MM.1S (cell line): ENCODE data around the gene PARD3.

Experiments used
- CTCF ChIP-seq: fragments of 300-600 bp; sonication (generic); IDR thresholded peaks from 2 replicates; pipeline ENCODE4 v1.5.1; 2016; ENCODE audit warnings: antibody characterized with exemption, low read length, mixed read lengths
- EZH2 ChIP-seq: fragments of 300-600 bp; sonication (generic); optimal IDR thresholded peaks from 2 replicates; pipeline ENCODE3; 2017; ENCODE audit warnings: low read depth, mild to moderate bottlenecking, antibody characterized with exemption, low read length, mixed read lengths
- EZH2phosphoT487 ChIP-seq: fragments of 300-600 bp; sonication (generic); IDR thresholded peaks from 2 replicates; pipeline ENCODE4 v1.6.1; 2018; ENCODE audit warnings: antibody characterized with exemption, low read length

GRCh38 chr10:34543716-34544115, 271.4 kb downstream of the PARD3 start:
- TF ChIP-seq CTCF (no peak), EZH2 (no peak), EZH2phosphoT487 (no peak)
